Measurements from ENCODE around the gene HIBADH. TPM values are rescaled to one million over a fixed set of nuclear protein-coding genes. Genes with fewer than 3 reads are reported as not detected.
"Not testable (repeated sequence)": the region's sequence is repeated elsewhere in the genome, so short reads cannot be mapped to it uniquely, and the experiment has no call there.

Gene HIBADH
- total RNA-seq, 4 donors from 2014 or later: 42.2 to 56.4 (median 49.0) TPM

DNA sequence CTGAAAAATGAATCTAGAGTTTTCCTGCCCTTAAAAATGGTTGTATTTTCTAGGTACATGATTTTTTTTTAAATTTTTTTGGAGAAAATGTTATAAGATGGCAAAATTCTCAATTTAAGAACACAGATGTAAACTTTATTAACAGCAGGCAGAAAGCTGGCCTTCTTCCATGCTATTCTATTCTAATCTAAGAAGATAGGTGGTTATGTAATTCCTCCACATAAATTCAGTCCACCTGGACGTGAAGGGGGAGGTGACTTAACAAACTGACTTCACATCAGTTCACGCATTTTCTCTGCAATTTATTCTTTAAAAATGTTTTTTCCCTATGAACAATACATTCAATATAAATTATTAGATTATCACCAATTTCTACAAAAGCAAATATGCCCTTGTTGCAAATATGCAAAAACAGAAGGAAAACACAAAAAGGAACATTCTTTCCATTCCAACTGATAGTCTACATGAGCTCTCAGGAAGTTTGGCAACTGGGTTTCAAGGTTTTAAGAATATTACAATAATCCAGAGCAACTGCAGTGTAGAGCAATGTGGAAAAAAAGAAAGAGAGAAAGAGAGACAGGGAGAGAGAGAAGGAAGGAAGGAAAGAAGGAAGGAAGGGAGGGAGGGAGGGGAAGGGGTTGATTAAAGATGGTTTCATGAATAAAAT is 76.8 kb downstream of the HIBADH start:
- DNase-seq (no peak), ATAC-seq (no peak)
- intact Hi-C loops (cut with DNase I; ENCODE audit: low total_unique reads): loop anchor here (10.0 kb wide), 1 partner anchor 149 kb away; no protein-coding TSS in a partner anchor
- H3K27me3 ChIP-seq: no peaks in the 10 kb centered on the region
- no peaks in the 10 kb centered on the region for H3K9me3 ChIP-seq
- peaks cover 0 to 3% of the 10 kb centered on the region in 2 donors for H3K4me1 ChIP-seq
- no peaks in the 10 kb centered on the region for H3K36me3 ChIP-seq
- in situ Hi-C loops (cut with MboI; ENCODE audit: low sequenced_read_pairs in 4 of 4): no loop called here
- H3K27ac ChIP-seq: no peak overlapping the region
- no peak overlapping the region for H3K4me3 ChIP-seq
- TF ChIP-seq, protein P1, sequence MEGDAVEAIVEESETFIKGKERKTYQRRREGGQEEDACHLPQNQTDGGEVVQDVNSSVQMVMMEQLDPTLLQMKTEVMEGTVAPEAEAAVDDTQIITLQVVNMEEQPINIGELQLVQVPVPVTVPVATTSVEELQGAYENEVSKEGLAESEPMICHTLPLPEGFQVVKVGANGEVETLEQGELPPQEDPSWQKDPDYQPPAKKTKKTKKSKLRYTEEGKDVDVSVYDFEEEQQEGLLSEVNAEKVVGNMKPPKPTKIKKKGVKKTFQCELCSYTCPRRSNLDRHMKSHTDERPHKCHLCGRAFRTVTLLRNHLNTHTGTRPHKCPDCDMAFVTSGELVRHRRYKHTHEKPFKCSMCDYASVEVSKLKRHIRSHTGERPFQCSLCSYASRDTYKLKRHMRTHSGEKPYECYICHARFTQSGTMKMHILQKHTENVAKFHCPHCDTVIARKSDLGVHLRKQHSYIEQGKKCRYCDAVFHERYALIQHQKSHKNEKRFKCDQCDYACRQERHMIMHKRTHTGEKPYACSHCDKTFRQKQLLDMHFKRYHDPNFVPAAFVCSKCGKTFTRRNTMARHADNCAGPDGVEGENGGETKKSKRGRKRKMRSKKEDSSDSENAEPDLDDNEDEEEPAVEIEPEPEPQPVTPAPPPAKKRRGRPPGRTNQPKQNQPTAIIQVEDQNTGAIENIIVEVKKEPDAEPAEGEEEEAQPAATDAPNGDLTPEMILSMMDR (IDR thresholded peaks at IDR 0.05 in 4 of 5, conservative IDR thresholded peaks at IDR 0.05 in 1 of 5): no peak
- TF ChIP-seq POLR2A (IDR thresholded peaks at IDR 0.05): no peak

DNA sequence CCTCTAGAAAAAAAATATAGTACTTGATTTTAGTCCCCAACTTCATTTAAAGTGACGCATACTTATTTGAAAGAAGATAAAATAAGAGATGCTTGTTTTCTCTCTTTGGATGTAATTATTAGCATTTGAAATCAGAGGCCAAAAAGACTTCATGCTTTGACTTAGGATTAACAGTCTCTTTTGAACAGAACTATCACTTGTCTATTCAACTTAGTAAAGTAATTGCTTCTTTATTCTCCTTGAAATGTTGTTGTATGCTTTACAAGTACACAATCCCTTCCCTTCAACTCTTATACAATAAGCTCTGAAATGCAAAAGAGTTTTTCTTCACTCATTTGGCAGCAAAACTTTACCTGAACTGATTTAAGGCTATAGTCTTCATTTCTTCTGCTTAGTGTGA is 80.8 kb downstream of the HIBADH start:
- TF ChIP-seq, protein P1 (IDR thresholded peaks at IDR 0.05 in 4 of 5, conservative IDR thresholded peaks at IDR 0.05 in 1 of 5): no peak
- TF ChIP-seq POLR2A (IDR thresholded peaks at IDR 0.05): no peak
- Histone ChIP-seq H3K27ac (no peak overlapping the region), H3K9me3 (no peaks in the 10 kb centered on the region), H3K4me3 (no peak overlapping the region), H3K27me3 (no peaks in the 10 kb centered on the region), H3K36me3 (no peaks in the 10 kb centered on the region), H3K4me1 (peaks cover 0 to 3% of the 10 kb centered on the region in 2 donors)
- intact Hi-C loops (cut with DNase I; ENCODE audit: low total_unique reads) (loop anchor here (10.0 kb wide), 1 partner anchor 153 kb away; no protein-coding TSS in a partner anchor), in situ Hi-C loops (cut with MboI; ENCODE audit: low sequenced_read_pairs in 4 of 4) (no loop called here)
- ATAC-seq (no peak), DNase-seq (no peak)

DNA sequence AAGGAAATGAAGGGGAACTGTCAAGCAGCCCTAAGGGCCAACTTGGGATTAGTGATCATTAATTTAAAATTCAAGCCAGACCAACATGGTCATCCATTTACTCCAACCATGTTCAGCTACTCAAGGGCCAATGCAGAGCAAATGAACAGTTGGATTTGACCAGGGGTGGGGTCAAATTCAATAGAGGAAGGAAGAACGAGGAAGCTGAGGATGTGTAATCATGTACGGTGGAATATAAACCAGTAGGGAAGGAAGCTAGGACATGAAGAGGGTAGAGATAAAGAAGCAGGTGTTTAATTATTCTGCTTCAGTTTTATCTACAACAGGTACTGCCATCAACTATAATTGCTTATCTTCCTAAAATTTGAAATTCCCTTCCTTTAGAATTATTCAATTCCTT is 81.6 kb downstream of the HIBADH start:
- in situ Hi-C loops (cut with MboI; ENCODE audit: low sequenced_read_pairs in 4 of 4) (no loop called here), intact Hi-C loops (cut with DNase I; ENCODE audit: low total_unique reads) (loop anchor here (10.0 kb wide), 1 partner anchor 154 kb away; no protein-coding TSS in a partner anchor)

DNA sequence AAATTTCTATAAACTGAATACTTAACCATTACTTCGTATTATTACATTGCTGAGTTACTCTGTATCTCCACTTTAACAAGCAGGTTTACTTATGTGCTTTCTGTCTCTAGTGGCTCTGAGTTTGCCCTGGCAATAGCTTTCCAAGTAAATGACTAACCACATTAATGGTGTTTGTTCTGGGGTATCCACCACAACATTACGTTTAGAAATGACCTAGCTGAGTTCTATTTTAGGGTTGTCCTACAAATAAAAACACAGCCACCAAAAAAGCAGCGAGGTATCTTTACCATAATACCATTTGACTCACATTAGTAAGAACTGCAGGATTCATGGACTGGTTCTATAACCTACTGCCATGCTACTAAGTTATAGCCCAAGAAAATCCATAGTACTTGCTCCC is 83.1 kb downstream of the HIBADH start:
- no peak overlapping the region for H3K4me3 ChIP-seq
- no peaks in the 10 kb centered on the region for H3K9me3 ChIP-seq
- ATAC-seq (no peak), DNase-seq (no peak)
- H3K27me3 ChIP-seq: no peaks in the 10 kb centered on the region
- in situ Hi-C loops (cut with MboI; ENCODE audit: low sequenced_read_pairs in 4 of 4) (loop anchor here in 3 of 4 donors (10.0 kb wide), 1 partner anchor 375 kb away; the partner anchor contains the start of gene HOXA13 (in 3 of the 3)), intact Hi-C loops (cut with DNase I; ENCODE audit: low total_unique reads) (loop anchor here (10.0 kb wide), 2 partner anchors 345 to 445 kb away; no protein-coding TSS in a partner anchor)
- no peaks in the 10 kb centered on the region for H3K4me1 ChIP-seq
- TF ChIP-seq, protein P1 (IDR thresholded peaks at IDR 0.05 in 4 of 5, conservative IDR thresholded peaks at IDR 0.05 in 1 of 5): no peak
- no peak for TF ChIP-seq POLR2A (IDR thresholded peaks at IDR 0.05)
- H3K36me3 ChIP-seq: no peaks in the 10 kb centered on the region
- H3K27ac ChIP-seq: no peak overlapping the region

More for the DNA sequence above, 81.6 kb downstream of the HIBADH start:
- TF ChIP-seq, protein P1 (IDR thresholded peaks at IDR 0.05 in 4 of 5, conservative IDR thresholded peaks at IDR 0.05 in 1 of 5): no peak
- no peak for TF ChIP-seq POLR2A (IDR thresholded peaks at IDR 0.05)
- DNase-seq (no peak), ATAC-seq (no peak)
- H3K4me1 ChIP-seq: peaks cover 0 to 3% of the 10 kb centered on the region in 2 donors
- H3K27ac ChIP-seq: no peak overlapping the region
- H3K9me3 ChIP-seq: no peaks in the 10 kb centered on the region
- no peaks in the 10 kb centered on the region for H3K27me3 ChIP-seq
- H3K4me3 ChIP-seq: no peak overlapping the region
- no peaks in the 10 kb centered on the region for H3K36me3 ChIP-seq

DNA sequence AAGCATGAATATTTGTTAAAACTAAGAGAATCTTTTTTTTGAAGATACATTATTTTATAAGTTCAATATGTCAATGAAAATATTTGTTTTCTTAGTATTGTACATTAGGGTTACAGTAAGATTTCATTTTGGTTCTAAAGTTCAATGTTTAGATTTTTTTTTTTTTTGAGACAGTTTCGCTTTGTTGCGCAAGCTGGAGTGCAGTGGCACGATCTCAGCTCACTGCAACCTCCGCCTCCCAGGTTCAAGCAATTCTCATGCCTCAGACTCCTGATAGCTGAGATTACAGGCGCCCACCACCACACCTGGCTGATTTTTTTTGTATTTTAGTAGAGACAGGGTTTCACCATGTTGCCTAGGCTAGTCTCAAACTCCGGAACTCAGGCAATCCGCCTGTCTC is 84.5 kb downstream of the HIBADH start:
- H3K27ac ChIP-seq, H3K4me1 ChIP-seq, ATAC-seq, H3K4me3 ChIP-seq, H3K27me3 ChIP-seq, H3K9me3 ChIP-seq, H3K36me3 ChIP-seq, DNase-seq: not testable (repeated sequence)
- in situ Hi-C loops (cut with MboI; ENCODE audit: low sequenced_read_pairs in 4 of 4) (loop anchor here in 3 of 4 donors (10.0 kb wide), 1 partner anchor 373 kb away; the partner anchor contains the start of gene HOXA13 (in 3 of the 3)), intact Hi-C loops (cut with DNase I; ENCODE audit: low total_unique reads) (loop anchor here (10.0 kb wide), 2 partner anchors 347 to 447 kb away; no protein-coding TSS in a partner anchor)

Measured in gastrocnemius medialis (tissue), 4 donors.